Measurements from ENCODE around the gene OTOA. TPM values are rescaled to one million over a fixed set of nuclear protein-coding genes. Genes with fewer than 3 reads are reported as not detected.

Gene OTOA
- total RNA-seq: not detected

- Histone ChIP-seq H3K36me3 (no peaks in the 10 kb centered on the region), H3K4me1 (peaks cover 0 to 4% of the 10 kb centered on the region in 2 donors), H3K27me3 (no peaks in the 10 kb centered on the region), H3K9me3 (no peaks in the 10 kb centered on the region), H3K27ac (no peak within 1 kb of the TSS), H3K4me3 (peak within 1 kb of the TSS; percentile 31 to 43)
- no peak for TF ChIP-seq CTCF (IDR thresholded peaks at IDR 0.05)
- DNase-seq (ENCODE audit: low spot score in 2 of 2): peak in 1 of 2 donors; percentile 50
- intact Hi-C loops (cut with DNase I): no loop called here
Measured at GRCh38 chr16:21663889-21664647, at the start of gene OTOA. TSS of gene OTOA (plus strand) at chr16:21663968. CDS start at chr16:21678515, 14,547 bp downstream.

- Histone ChIP-seq H3K27ac (no peak overlapping the region), H3K4me3 (no peak overlapping the region), H3K27me3 (no peaks in the 10 kb centered on the region), H3K9me3 (no peaks in the 10 kb centered on the region), H3K4me1 (peaks cover 0 to 5% of the 10 kb centered on the region in 2 donors), H3K36me3 (peaks cover 4 to 10% of the 10 kb centered on the region in 2 donors)
- no peak for TF ChIP-seq CTCF (IDR thresholded peaks at IDR 0.05)
- no peak for DNase-seq (ENCODE audit: low spot score in 2 of 2)
- intact Hi-C loops (cut with DNase I): no loop called here
Measured at GRCh38 chr16:21614896-21615295, 48.9 kb upstream of the OTOA start.

- TF ChIP-seq CTCF (IDR thresholded peaks at IDR 0.05): no peak
- H3K4me3 ChIP-seq: no peak overlapping the region
- H3K4me1 ChIP-seq: no peaks in the 10 kb centered on the region
- H3K27me3 ChIP-seq: no peaks in the 10 kb centered on the region
- no peak for DNase-seq (ENCODE audit: low spot score in 2 of 2)
- intact Hi-C loops (cut with DNase I): no loop called here
- no peaks in the 10 kb centered on the region for H3K9me3 ChIP-seq
- H3K36me3 ChIP-seq: peaks cover 4 to 10% of the 10 kb centered on the region in 2 donors
- H3K27ac ChIP-seq: no peak overlapping the region
Measured at GRCh38 chr16:21617607-21618006, 46.2 kb upstream of the OTOA start.

- intact Hi-C loops (cut with DNase I): no loop called here
Measured at GRCh38 chr16:21618281-21618680, 45.5 kb upstream of the OTOA start.

GRCh38 chr16:21619765-21620425 lies 43.9 kb upstream of the OTOA start:
- Histone ChIP-seq H3K9me3 (no peaks in the 10 kb centered on the region), H3K27me3 (no peaks in the 10 kb centered on the region), H3K36me3 (peaks cover 6 to 19% of the 10 kb centered on the region in 2 donors), H3K27ac (no peak overlapping the region), H3K4me3 (no peak overlapping the region), H3K4me1 (no peaks in the 10 kb centered on the region)
- no peak for DNase-seq (ENCODE audit: low spot score in 2 of 2)
- no peak for TF ChIP-seq CTCF (IDR thresholded peaks at IDR 0.05)
- intact Hi-C loops (cut with DNase I): no loop called here

More at GRCh38 chr16:21618281-21618680, 45.5 kb upstream of the OTOA start:
- Histone ChIP-seq H3K4me3 (no peak overlapping the region), H3K4me1 (no peaks in the 10 kb centered on the region), H3K27ac (no peak overlapping the region), H3K27me3 (no peaks in the 10 kb centered on the region), H3K9me3 (no peaks in the 10 kb centered on the region), H3K36me3 (peaks cover 4 to 13% of the 10 kb centered on the region in 2 donors)
- no peak for DNase-seq (ENCODE audit: low spot score in 2 of 2)
- TF ChIP-seq CTCF (IDR thresholded peaks at IDR 0.05): no peak
